GM19372 (cell line): ENCODE measurements around the gene GRIN2D.
A peak's percentile ranks its signal among the peaks of the same experiment; 100 is the strongest.
"Not testable (repeated sequence)": the region's sequence is repeated elsewhere in the genome, so short reads cannot be mapped to it uniquely, and the experiment has no call there.

Source experiments
- ATAC-seq: cut with Tn5 transposase; IDR thresholded peaks from one replicate; pipeline ENCODE4 v1.9.1; 2021; ENCODE audit warnings: mild to moderate bottlenecking, low read depth, moderate library complexity; ENCODE audit not compliant: unreplicated experiment

Gene GRIN2D

GRCh38 chr19:48370955-48371354, 22.5 kb upstream of the GRIN2D start:
- no peak for ATAC-seq

DNA sequence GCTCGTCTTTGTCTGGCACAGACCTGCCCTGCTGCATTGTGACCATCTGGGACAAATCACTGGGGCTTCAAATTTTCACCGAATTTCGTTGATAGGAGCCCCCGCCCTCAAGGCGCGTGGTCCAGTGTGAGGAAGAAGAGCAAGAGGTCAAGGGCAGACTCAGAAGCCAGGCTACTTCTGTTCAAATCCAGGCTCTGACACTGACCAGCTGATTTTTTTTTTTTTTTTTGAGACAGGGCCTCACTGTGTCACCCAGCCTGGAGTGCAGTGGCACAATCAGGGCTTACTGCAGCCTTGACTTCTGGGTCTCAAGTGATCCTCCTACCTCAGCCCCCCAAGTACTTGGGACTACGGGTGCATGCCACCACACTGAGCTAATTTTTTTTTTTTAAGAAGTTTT, 22.1 kb upstream of the GRIN2D start:
- ATAC-seq, result no peak

DNA sequence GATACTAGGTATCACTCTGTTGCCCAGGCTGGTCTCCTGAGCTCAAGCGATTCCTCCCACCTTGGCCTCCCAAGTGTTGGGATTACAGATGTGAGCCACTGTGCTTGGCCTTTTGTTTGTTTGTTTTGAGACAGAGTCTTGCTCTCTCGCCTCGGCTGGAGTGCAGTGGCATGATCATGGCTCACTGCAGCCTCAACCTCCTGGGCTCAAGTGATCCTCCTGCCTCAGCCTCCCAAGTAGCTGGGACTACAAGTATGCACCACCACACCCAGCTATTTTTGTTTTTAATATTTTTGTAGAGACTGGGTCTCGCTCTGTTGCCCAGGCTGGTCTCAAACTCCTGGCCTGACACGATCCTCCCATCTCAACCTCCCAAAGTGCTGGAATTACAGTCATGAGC, 21.7 kb upstream of the GRIN2D start:
- not testable (repeated sequence) for ATAC-seq

GRCh38 chr19:48372904-48373303, 20.6 kb upstream of the GRIN2D start:
- ATAC-seq, result no peak

GRCh38 chr19:48373567-48373966, 19.9 kb upstream of the GRIN2D start:
- no peak for ATAC-seq

- no peak for ATAC-seq
These were observed 15.3 kb upstream of the GRIN2D start for GRCh38 chr19:48378194-48378570.

- ATAC-seq, result no peak
These were observed 14.4 kb upstream of the GRIN2D start for GRCh38 chr19:48379058-48379457.

DNA sequence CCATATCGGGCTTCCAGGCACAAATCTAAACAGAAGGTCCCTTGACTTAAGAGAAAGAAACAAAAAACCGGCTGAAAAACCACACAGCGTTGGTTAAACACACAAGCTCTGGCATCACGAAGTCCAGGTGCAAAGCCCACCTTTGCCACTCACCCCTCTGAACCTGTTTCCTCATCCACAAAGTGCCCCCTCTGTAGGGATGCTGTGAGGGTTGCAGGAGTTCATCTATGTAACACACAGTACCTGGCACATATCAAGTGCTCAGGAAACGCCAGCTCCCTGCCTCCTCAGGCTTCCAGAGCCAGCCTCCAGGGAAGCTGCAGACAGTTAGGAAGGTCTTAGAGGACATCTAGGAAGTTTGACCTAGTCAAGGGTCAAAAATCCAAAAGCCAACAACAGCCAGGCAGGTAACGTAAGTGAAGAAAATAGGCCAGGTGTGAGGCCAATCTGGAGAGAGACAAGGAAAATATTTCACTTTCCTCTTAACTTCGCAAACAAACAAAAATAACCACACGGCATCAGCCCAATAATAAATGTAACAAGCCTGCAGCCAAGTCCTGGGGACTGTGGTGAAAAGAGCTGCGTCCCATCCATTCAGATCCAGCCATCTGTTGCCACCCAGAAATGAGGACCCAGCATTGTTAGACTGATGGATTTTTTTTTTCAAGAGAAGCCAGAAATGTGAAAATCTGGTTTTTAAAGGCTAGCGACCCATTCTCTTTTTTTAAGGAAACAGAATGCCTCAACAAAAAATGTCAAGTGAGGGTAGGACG, 12.1 kb upstream of the GRIN2D start:
- no peak for ATAC-seq

DNA sequence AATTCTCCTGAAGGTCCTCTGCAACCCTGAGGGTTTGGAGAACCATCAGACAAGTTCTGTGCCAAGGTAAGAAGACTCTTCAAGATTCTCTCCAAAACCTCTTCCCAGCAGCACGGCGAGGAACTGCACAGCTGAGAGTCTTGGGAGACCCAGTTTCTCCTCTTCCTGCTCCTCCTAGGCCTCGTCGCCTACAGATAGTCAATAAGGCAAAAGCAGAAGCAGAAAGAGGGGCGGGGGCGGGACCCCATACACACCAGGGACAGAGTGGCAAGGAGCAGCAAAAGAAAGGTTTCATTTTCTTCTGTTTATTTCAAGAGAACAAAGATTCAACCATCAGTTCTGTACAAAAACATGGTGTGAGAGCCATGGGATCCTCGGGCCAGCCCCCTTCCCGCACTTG, 11.2 kb upstream of the GRIN2D start:
- ATAC-seq, result no peak

- no peak for ATAC-seq
These were observed 7.9 kb upstream of the GRIN2D start for GRCh38 chr19:48385461-48386087.

DNA sequence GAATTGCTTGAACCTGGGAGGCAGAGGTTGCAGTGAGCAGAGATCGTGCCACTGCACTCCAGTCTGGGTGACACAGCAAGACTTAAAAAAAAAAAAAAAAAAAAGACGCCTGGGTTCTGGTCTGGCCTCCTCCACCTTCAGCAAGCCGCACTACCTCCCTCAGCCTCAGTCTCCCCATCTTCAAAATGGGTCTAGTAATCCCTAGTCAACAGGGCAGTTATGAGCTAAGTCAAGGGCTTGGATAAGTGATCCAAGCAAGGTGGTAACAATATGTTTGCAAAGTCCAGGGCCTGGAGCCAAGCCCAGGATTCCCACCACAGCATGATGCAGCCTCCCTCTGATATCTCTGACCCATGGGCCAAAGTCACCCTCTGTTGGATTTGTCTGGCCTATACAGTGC, 6.5 kb upstream of the GRIN2D start:
- ATAC-seq, result no peak

DNA sequence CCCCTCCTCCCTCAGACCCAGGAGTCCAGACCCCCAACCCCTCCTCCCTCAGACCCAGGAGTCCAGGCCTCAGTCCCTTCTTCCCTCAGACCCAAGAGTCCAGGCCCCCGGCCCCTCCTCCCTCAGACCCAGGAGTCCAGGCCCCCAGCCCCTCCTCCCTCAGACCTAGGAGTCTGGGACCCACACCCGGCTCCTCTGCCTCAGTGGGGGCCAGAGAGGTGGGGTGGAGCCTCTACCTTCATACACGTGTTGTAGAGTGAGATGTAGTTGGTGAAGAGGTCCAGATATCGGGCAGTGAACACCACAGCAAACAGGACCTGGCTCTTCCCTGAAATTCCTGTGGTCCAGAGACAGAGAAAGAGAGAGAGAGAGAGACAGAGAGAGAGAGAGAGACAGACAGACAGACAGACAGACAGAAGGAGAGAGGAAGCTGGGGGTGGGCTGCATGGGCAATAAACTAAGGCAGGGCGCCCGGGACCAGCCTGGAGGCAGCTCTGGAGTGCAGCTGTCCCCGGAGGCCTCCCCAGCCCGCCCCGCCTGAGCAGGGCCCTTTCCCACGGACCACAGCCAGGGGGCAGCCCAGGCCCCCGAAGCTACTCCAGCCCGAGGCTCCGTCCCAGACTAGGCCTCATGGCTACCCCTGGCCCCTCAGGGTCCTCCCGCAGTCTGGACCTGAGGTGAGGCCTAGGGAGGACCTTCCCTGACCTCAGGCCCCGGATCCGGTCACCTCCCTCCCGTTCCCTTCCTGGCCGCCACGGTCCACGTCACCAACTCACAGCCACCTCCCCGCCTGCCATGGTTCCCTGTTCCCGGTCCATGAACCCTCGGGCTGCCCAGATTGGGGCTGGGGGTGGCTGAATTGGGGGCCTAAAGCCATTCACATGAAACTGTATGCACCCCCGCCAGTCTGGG, 3.0 kb upstream of the GRIN2D start:
- peak; percentile 19 for ATAC-seq

- peak; percentile 72 for ATAC-seq
These were observed 2.1 kb upstream of the GRIN2D start, which contains the start of gene KDELR1 for GRCh38 chr19:48391100-48392005. Gene KDELR1, minus strand, starts transcription at chr19:48391551. Its CDS starts 193 bp downstream, at chr19:48391358.

GRCh38 chr19:48392006-48392344, 1.5 kb upstream of the GRIN2D start:
- not testable (repeated sequence) for ATAC-seq

GRCh38 chr19:48392860-48393558, 459 bp upstream of the GRIN2D start:
- no peak for ATAC-seq

GRCh38 chr19:48394331-48395169, 1.1 kb downstream of the GRIN2D start:
- ATAC-seq, result no peak

- ATAC-seq, result no peak
These were observed 1.6 kb downstream of the GRIN2D start for GRCh38 chr19:48395170-48395455.

GRCh38 chr19:48395499-48395898, 2.0 kb downstream of the GRIN2D start:
- no peak for ATAC-seq
